Liver (tissue), 9 donors: ENCODE measurements around the gene GNG12. TPM values are rescaled to one million over a fixed set of nuclear protein-coding genes. Genes with fewer than 3 reads are reported as not detected.

Experiments used
- DNase-seq: peaks from one replicate; pipeline ENCODE4 v3.0.0-alpha.2; 2017; ENCODE audit warnings: low spot score
- H3K27ac ChIP-seq, 2 donors: one replicate each; pipeline ENCODE4 v1.7.0; 2013; ENCODE audit warnings: inconsistent platforms in 2 of 2, low read length in 2 of 2, control low read depth in 1 of 2, low read depth in 1 of 2, mild to moderate bottlenecking in 1 of 2
- H3K27me3 ChIP-seq, 4 donors: one replicate each; pipeline versions ENCODE4 v1.6.1 to v1.7.0; 2013; ENCODE audit warnings: low read length in 3 of 4, inconsistent platforms in 1 of 4, mild to moderate bottlenecking in 1 of 4, moderate library complexity in 1 of 4; ENCODE audit not compliant: control insufficient read depth in 4 of 4, insufficient read depth in 4 of 4
- H3K36me3 ChIP-seq, 4 donors: one replicate each; pipeline versions ENCODE4 v1.6.1 to v1.7.0; 2013; ENCODE audit warnings: low read length in 3 of 4, mild to moderate bottlenecking in 3 of 4, low read depth in 1 of 4, moderate library complexity in 1 of 4; ENCODE audit not compliant: control insufficient read depth in 4 of 4, insufficient read depth in 3 of 4
- H3K4me1 ChIP-seq, 4 donors: one replicate each; pipeline versions ENCODE4 v1.6.1 to v1.7.0; 2013; ENCODE audit warnings: low read length in 3 of 4, mild to moderate bottlenecking in 3 of 4, moderate library complexity in 1 of 4; ENCODE audit not compliant: control insufficient read depth in 4 of 4, insufficient read depth in 4 of 4
- H3K4me3 ChIP-seq, 3 donors: one replicate each; pipeline versions ENCODE4 v1.6.1 to v1.7.0; 2013; ENCODE audit warnings: low read length in 3 of 3, control low read depth in 1 of 3, low read depth in 1 of 3, mild to moderate bottlenecking in 1 of 3
- H3K9ac ChIP-seq, 2 donors: one replicate each; pipeline ENCODE4 v1.7.0; 2013; ENCODE audit warnings: low read length in 2 of 2, mild to moderate bottlenecking in 2 of 2, moderate library complexity in 2 of 2, control low read depth in 1 of 2, low read depth in 1 of 2
- H3K9me3 ChIP-seq, 4 donors: one replicate each; pipeline versions ENCODE4 v1.6.1 to v1.7.0; 2013; ENCODE audit warnings: low read length in 3 of 4; ENCODE audit not compliant: control insufficient read depth in 4 of 4
- EGR1 ChIP-seq, 2 donors: IDR thresholded peaks; 2 replicates each; pipeline ENCODE4 v1.6.1; 2016 to 2018; ENCODE audit warnings: antibody characterized with exemption in 2 of 2, low read depth in 2 of 2
- FOXA1 ChIP-seq: IDR thresholded peaks from 2 replicates; pipeline ENCODE4 v1.6.1; 2016; ENCODE audit warnings: antibody characterized with exemption
- FOXA2 ChIP-seq: IDR thresholded peaks from 2 replicates; pipeline ENCODE4 v1.6.1; 2016; ENCODE audit warnings: antibody characterized with exemption
- GABPA ChIP-seq, 2 donors: IDR thresholded peaks in 1 of 2; conservative IDR thresholded peaks in 1 of 2; 2 replicates each; pipeline ENCODE4 v1.6.1; 2016; ENCODE audit warnings: antibody characterized with exemption in 2 of 2, mild to moderate bottlenecking in 1 of 2, moderate library complexity in 1 of 2
- HNF4A ChIP-seq, 2 donors: conservative IDR thresholded peaks; 2 replicates each; pipeline ENCODE4 v1.6.1; 2016; ENCODE audit warnings: antibody characterized with exemption in 2 of 2, mild to moderate bottlenecking in 2 of 2
- JUND ChIP-seq, 2 donors: IDR thresholded peaks; 2 replicates each; pipeline ENCODE4 v1.6.1; 2016; ENCODE audit warnings: antibody characterized with exemption in 2 of 2
- NR2F2 ChIP-seq: IDR thresholded peaks from 2 replicates; pipeline ENCODE4 v1.6.1; 2016; ENCODE audit warnings: antibody characterized with exemption
- RAD21 ChIP-seq, 2 donors: IDR thresholded peaks; 2 replicates each; pipeline ENCODE4 v1.6.1; 2016; ENCODE audit warnings: antibody characterized with exemption in 2 of 2, mild to moderate bottlenecking in 2 of 2
- RXRA ChIP-seq, 2 donors: IDR thresholded peaks; 2 replicates each; pipeline ENCODE4 v1.6.1; 2017 to 2018; ENCODE audit warnings: antibody characterized with exemption in 2 of 2, mild to moderate bottlenecking in 1 of 2
- TAF1 ChIP-seq: conservative IDR thresholded peaks from 2 replicates; pipeline ENCODE4 v1.6.1; 2016; ENCODE audit warnings: antibody characterized with exemption, mild to moderate bottlenecking
- YY1 ChIP-seq: IDR thresholded peaks from 2 replicates; pipeline ENCODE4 v1.6.1; 2016; ENCODE audit warnings: antibody characterized with exemption, mild to moderate bottlenecking
- WGBS: extraction: QIAGEN DNeasy Blood & Tissue Kit; methylation state at CpG from one replicate; pipeline ENCODE4 v1.1.7; 2013; 5-methylcytosine and 5-hydroxymethylcytosine counted together
- polyA plus RNA-seq, 2 donors: library from polyadenylated mRNA; stranded (reverse) in 1 of 2; unstranded in 1 of 2; fragments of 200-250 nt in 1 of 2; fragments of >200 nt in 1 of 2; fragmentation: Nextera tagmentation in 1 of 2; extraction: Ambion mirVana in 1 of 2; gene quantifications; one replicate each; pipeline versions ENCODE4 v1.2.1 to v1.2.3, GENCODE V29; 2013 to 2015
- total RNA-seq, 2 donors: library from RNA; depleted of rRNA; stranded (reverse); fragments of >200 nt; gene quantifications; one replicate each; pipeline ENCODE4 v1.2.3, GENCODE V29; 2014
- TF ChIP-seq, protein P1 (sequence below): fragments of 150-350 bp; IDR thresholded peaks from 2 replicates; pipeline ENCODE4 v1.5.1; 2017; ENCODE audit warnings: improper control_type of control experiment, low read depth, low read length; ENCODE audit not compliant: missing input control
- TF ChIP-seq, protein P2 (sequence below): IDR thresholded peaks from 2 replicates; pipeline ENCODE4 v1.6.1; 2016; ENCODE audit warnings: antibody characterized with exemption
- TF ChIP-seq, protein P3 (sequence below): IDR thresholded peaks from 2 replicates; pipeline ENCODE4 v1.6.1; 2016; ENCODE audit warnings: antibody characterized with exemption
- TF ChIP-seq, protein P4 (sequence below): IDR thresholded peaks from 2 replicates; pipeline ENCODE4 v1.6.1; 2016; ENCODE audit warnings: antibody characterized with exemption
- TF ChIP-seq, protein P5 (sequence below): IDR thresholded peaks from 2 replicates; pipeline ENCODE4 v1.6.1; 2016; ENCODE audit warnings: antibody characterized with exemption, mild to moderate bottlenecking
- donor health status: healthy.
- donor health status: healthy.
- donor health status: healthy.
- donor health status: healthy.
- donor health status: healthy.

The GNG12 gene
- total and polyA plus RNA-seq, 4 donors: 15.4 to 26.1 (median 19.7) TPM

DNA sequence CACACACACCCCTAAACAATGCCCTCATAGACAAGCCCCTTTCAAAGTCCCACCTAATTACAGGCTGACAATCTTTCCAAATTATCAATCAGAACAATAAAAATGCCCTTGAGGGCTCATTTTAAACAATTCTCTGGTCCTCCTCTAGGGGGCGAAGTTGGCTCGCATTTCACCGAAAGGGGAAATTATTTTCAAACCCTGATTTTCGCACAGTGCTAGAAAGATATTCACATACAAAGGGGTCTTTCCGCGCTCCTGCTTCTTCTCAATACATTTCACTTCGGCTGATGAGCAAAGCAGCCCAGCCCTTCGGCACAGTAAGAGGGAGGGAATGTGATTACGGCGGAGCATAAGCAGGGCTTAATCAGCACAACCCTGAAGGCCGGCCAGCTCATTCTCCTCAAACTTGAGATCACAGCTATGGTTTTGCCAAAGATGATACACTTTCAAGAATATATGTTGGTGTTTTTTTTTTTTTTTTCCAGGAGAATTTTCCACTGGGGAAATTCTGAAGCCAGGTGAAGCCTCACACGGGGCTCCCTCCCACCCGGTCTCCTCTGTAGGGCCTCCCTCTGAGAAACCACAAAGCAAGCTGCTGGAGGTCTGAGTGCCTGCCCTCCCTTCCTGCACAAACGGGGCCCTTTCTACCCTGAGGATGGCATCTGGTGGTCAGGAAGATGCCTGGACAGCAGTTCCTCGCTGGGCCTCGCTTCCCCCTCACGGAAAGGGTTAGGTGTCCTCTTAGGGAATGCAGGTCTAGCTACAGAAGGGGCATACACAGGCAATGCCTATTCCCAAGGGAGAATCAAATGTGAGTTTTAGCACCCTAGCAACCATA is 66.9 kb downstream of the GNG12 start (continued):
- TF ChIP-seq, protein P1, sequence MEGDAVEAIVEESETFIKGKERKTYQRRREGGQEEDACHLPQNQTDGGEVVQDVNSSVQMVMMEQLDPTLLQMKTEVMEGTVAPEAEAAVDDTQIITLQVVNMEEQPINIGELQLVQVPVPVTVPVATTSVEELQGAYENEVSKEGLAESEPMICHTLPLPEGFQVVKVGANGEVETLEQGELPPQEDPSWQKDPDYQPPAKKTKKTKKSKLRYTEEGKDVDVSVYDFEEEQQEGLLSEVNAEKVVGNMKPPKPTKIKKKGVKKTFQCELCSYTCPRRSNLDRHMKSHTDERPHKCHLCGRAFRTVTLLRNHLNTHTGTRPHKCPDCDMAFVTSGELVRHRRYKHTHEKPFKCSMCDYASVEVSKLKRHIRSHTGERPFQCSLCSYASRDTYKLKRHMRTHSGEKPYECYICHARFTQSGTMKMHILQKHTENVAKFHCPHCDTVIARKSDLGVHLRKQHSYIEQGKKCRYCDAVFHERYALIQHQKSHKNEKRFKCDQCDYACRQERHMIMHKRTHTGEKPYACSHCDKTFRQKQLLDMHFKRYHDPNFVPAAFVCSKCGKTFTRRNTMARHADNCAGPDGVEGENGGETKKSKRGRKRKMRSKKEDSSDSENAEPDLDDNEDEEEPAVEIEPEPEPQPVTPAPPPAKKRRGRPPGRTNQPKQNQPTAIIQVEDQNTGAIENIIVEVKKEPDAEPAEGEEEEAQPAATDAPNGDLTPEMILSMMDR: peak; percentile 76
- TF ChIP-seq NR2F2: no peak
- TF ChIP-seq, protein P2, sequence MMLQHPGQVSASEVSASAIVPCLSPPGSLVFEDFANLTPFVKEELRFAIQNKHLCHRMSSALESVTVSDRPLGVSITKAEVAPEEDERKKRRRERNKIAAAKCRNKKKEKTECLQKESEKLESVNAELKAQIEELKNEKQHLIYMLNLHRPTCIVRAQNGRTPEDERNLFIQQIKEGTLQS: no peak
- TF ChIP-seq JUND (IDR thresholded peaks at IDR 0.05): no peak
- TF ChIP-seq EGR1 (IDR thresholded peaks at IDR 0.05; ENCODE audit: low read depth in 2 of 2): no peak
- TF ChIP-seq HNF4A (conservative IDR thresholded peaks at IDR 0.05): no peak

DNA sequence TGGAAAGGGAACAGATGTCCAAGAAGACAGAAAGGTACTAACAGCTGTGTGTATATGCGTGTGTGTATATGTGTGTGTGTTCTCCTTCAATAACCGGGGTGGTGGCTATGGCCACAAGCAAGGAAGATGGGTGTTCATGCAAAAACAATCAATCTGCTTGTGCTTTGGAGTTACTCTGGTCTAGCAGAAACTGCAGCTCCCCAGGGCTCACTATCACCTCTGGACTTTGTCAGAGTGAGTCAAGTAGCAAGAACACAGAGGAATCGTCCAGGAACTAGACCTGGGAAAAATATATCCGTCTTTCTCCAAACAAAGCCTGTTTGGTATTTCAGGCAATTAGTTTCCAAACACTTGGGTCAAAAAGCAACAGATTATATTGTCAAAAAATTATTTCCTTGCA is 68.6 kb downstream of the GNG12 start:
- H3K9ac ChIP-seq: no peak overlapping the region
- no peaks in the 10 kb centered on the region for H3K27me3 ChIP-seq
- no peak for DNase-seq
- TF ChIP-seq TAF1: no peak
- TF ChIP-seq RAD21 (IDR thresholded peaks at IDR 0.05): no peak
- no peak for TF ChIP-seq GABPA (IDR thresholded peaks at IDR 0.05 in 1 of 2, conservative IDR thresholded peaks at IDR 0.05 in 1 of 2)
- TF ChIP-seq, protein P3, sequence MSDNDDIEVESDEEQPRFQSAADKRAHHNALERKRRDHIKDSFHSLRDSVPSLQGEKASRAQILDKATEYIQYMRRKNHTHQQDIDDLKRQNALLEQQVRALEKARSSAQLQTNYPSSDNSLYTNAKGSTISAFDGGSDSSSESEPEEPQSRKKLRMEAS: no peak
- TF ChIP-seq, protein P4, sequence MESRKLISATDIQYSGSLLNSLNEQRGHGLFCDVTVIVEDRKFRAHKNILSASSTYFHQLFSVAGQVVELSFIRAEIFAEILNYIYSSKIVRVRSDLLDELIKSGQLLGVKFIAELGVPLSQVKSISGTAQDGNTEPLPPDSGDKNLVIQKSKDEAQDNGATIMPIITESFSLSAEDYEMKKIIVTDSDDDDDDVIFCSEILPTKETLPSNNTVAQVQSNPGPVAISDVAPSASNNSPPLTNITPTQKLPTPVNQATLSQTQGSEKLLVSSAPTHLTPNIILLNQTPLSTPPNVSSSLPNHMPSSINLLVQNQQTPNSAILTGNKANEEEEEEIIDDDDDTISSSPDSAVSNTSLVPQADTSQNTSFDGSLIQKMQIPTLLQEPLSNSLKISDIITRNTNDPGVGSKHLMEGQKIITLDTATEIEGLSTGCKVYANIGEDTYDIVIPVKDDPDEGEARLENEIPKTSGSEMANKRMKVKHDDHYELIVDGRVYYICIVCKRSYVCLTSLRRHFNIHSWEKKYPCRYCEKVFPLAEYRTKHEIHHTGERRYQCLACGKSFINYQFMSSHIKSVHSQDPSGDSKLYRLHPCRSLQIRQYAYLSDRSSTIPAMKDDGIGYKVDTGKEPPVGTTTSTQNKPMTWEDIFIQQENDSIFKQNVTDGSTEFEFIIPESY: no peak
- no peak for TF ChIP-seq RXRA (IDR thresholded peaks at IDR 0.05)
- TF ChIP-seq FOXA2: no peak
- TF ChIP-seq, protein P1: no peak
- no peak for TF ChIP-seq YY1
- TF ChIP-seq, protein P5, sequence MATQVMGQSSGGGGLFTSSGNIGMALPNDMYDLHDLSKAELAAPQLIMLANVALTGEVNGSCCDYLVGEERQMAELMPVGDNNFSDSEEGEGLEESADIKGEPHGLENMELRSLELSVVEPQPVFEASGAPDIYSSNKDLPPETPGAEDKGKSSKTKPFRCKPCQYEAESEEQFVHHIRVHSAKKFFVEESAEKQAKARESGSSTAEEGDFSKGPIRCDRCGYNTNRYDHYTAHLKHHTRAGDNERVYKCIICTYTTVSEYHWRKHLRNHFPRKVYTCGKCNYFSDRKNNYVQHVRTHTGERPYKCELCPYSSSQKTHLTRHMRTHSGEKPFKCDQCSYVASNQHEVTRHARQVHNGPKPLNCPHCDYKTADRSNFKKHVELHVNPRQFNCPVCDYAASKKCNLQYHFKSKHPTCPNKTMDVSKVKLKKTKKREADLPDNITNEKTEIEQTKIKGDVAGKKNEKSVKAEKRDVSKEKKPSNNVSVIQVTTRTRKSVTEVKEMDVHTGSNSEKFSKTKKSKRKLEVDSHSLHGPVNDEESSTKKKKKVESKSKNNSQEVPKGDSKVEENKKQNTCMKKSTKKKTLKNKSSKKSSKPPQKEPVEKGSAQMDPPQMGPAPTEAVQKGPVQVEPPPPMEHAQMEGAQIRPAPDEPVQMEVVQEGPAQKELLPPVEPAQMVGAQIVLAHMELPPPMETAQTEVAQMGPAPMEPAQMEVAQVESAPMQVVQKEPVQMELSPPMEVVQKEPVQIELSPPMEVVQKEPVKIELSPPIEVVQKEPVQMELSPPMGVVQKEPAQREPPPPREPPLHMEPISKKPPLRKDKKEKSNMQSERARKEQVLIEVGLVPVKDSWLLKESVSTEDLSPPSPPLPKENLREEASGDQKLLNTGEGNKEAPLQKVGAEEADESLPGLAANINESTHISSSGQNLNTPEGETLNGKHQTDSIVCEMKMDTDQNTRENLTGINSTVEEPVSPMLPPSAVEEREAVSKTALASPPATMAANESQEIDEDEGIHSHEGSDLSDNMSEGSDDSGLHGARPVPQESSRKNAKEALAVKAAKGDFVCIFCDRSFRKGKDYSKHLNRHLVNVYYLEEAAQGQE: no peak
- no peak for TF ChIP-seq EGR1 (IDR thresholded peaks at IDR 0.05; ENCODE audit: low read depth in 2 of 2)
- TF ChIP-seq FOXA1: no peak
- 56% methylated on average over 4 of the region's 4 CpGs for WGBS
- peaks cover 0 to 1% (median 0%) of the 10 kb centered on the region in 4 donors for H3K36me3 ChIP-seq
- H3K4me1 ChIP-seq: peaks cover 0 to 21% (median 8%) of the 10 kb centered on the region in 4 donors
- H3K27ac ChIP-seq: no peak overlapping the region
- no peaks in the 10 kb centered on the region for H3K9me3 ChIP-seq
- H3K4me3 ChIP-seq: no peak overlapping the region
